Transverse colon (tissue), 3 donors: ENCODE measurements around the gene SLC22A23.

Experiments used
- EP300 ChIP-seq: sonication (generic); formaldehyde crosslinking; IDR thresholded peaks from one replicate; pipeline ENCODE4 v1.6.1; 2017; ENCODE audit warnings: antibody characterized with exemption, low read depth
- TF ChIP-seq, protein P1 (sequence below), 5 experiments: fragments of 200-600 bp in 3 of 5; fragments of 450-650 bp in 2 of 5; sonication (generic) in 3 of 5; IDR thresholded peaks; 1 replicate in 2 of 5; 2 replicates in 3 of 5; pipeline ENCODE4 v1.5.1; 2016 to 2017; ENCODE audit warnings: antibody characterized with exemption in 5 of 5, inconsistent platforms in 3 of 5, mild to moderate bottlenecking in 2 of 5, moderate library complexity in 1 of 5

DNA sequence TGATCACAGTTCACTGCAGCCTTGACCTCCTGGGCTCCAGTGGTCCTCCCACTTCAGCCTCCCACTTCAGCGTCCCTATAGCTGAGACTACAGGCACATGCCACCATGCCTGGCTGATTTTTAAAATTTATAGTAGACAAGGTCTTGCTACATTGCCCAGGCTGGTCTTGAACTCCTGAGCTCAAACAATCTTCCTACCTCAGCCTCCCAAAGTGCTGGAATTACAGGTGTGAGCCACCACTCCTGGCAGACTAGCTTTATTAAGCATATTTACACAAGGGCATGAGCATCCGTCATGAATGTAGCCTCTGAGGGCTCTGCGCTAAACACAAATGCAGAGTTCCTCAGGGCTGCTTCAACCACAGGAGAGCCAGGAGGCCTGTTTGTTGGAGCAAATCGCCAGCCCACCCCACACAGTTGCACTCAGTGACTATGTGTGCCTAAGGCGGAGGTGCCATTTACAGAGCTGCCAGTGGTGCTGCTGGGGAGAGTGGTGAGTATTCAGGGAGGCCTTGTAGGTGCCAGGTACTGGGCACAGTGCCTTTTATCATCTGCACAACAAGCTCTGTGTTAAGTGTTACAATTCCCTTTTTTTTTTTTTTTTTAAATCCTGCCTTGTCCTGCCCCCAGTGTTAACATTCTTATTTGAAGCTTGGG lies 119.9 kb downstream of the SLC22A23 start:
- TF ChIP-seq, protein P1, sequence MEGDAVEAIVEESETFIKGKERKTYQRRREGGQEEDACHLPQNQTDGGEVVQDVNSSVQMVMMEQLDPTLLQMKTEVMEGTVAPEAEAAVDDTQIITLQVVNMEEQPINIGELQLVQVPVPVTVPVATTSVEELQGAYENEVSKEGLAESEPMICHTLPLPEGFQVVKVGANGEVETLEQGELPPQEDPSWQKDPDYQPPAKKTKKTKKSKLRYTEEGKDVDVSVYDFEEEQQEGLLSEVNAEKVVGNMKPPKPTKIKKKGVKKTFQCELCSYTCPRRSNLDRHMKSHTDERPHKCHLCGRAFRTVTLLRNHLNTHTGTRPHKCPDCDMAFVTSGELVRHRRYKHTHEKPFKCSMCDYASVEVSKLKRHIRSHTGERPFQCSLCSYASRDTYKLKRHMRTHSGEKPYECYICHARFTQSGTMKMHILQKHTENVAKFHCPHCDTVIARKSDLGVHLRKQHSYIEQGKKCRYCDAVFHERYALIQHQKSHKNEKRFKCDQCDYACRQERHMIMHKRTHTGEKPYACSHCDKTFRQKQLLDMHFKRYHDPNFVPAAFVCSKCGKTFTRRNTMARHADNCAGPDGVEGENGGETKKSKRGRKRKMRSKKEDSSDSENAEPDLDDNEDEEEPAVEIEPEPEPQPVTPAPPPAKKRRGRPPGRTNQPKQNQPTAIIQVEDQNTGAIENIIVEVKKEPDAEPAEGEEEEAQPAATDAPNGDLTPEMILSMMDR (IDR thresholded peaks at IDR 0.05), result no peak
- no peak for TF ChIP-seq EP300
